HG02678 (cell line): ENCODE measurements around the gene GTF2I.
"Not testable (repeated sequence)": the region's sequence is repeated elsewhere in the genome, so short reads cannot be mapped to it uniquely, and the experiment has no call there.

Source experiments
- ATAC-seq: cut with Tn5 transposase; IDR thresholded peaks from one replicate; pipeline ENCODE4 v1.9.1; 2021; ENCODE audit warnings: mild to moderate bottlenecking, moderate library complexity; ENCODE audit not compliant: unreplicated experiment

GTF2I gene

GRCh38 chr7:74773760-74774750 is 116.5 kb downstream of the GTF2I start, which contains the start of gene NCF1:
NCF1 (plus strand) TSS chr7:74774011; CDS start chr7:74774032, 21 bp downstream.
- peak; percentile 88 for ATAC-seq

GRCh38 chr7:74775111-74775510 is 117.6 kb downstream of the GTF2I start:
- ATAC-seq = not testable (repeated sequence)

DNA sequence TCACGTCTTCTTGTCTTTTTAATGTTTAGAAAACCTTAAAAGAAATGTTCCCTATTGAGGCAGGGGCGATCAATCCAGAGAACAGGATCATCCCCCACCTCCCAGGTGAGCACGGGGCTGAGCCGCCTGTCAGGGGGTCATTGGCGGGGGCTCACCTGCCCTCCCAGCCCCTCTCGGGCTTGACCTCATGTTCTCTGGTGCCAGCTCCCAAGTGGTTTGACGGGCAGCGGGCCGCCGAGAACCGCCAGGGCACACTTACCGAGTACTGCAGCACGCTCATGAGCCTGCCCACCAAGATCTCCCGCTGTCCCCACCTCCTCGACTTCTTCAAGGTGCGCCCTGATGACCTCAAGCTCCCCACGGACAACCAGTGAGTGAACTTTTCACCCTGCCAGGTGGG is 121.5 kb downstream of the GTF2I start:
- not testable (repeated sequence) for ATAC-seq

DNA sequence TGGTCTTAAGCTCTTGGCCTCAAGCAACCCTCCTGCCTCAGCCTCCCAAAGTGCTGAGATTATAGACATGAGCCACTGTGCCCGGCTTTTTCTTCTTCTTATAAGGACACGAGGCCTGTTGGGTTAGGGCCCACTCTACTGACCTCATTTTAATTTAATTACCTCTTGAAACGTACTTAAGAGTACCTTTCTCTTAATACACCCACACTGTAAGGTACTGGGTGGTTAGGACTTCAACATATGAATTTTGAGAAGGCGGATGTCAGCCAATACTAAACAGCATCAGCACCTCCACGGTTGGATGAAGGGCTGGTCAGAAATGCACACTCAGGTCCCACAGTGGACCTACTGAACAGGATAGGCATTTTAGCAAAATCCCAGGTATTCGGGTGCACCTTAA is 124.2 kb downstream of the GTF2I start:
- ATAC-seq = not testable (repeated sequence)

- not testable (repeated sequence) for ATAC-seq
Measured at GRCh38 chr7:74783595-74783994, 126.1 kb downstream of the GTF2I start.

GRCh38 chr7:74788369-74789150 is 131.0 kb downstream of the GTF2I start:
- peak; percentile 86 for ATAC-seq

DNA sequence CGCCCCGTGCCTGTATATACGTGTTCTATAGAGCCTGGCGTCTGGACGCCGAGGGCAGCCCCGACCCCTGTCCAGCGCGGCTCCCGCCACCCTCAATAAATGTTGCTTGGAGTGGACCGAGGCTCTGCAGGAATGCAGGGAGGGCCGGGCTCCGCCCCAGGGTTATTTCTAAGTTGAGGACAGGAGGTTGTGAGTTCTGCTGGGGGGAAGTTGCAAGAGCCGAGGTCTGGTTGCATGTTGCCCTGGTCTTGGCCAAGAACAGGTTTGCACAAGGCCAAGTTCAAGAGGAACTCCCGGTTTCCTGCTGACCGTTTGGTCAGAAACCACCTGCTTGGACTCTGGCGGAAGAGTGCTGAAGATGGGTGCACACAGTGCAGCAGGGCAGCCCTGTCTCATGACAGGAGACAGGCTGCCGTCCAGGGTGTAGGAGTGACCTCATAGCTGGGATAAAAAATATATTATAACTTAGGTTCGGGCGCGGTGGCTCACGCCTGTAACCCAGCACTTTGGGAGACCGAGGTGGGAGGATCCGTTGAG is 131.8 kb downstream of the GTF2I start:
- not testable (repeated sequence) for ATAC-seq

DNA sequence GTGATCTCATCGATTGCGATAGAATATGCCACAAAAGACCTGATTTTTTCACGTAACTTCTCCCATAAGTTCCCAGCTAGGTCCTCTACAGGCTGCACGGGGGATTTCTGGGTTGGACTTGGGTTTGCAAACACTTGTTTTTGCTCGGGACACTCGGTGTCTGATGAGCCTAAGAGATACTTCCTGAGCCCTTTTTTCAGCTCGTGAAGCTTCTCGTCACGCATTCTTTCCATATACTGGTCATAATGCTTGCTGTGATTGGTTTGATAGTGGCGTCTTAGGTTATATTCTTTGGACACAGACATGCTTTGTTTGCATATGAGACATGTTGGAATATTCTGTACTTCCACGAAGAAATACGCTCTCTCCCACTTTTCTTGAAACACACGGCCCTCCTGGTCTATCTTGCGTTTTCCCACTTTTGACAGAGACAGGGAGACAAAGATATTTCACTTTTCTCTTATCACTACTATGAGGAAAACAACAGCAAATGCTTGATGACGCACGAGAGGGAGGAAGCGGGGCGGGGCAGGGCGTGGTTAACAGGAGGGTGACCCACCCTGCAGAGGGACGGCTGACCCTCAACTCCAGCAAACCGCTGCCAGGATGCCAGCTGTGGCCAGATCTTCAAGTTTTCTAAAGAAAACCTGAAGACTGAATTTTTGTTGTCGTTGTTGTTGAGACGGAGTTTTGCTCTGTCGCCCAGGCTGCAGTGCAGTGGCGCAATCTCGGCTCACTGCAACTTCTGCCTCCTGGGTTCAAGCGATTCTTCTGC is 140.5 kb downstream of the GTF2I start:
- not testable (repeated sequence) for ATAC-seq

GRCh38 chr7:74798644-74799043 is 141.1 kb downstream of the GTF2I start:
- ATAC-seq = not testable (repeated sequence)
